Measurements from ENCODE around the gene ZNF107.

GRCh38 chr7:64632029-64632428 is 33.9 kb upstream of the ZNF107 start:
- TF ChIP-seq CTCF (conservative IDR thresholded peaks at IDR 0.05; ENCODE audit: low read length) = no peak
- no peak for TF ChIP-seq EZH2phosphoT487 (IDR thresholded peaks at IDR 0.05; ENCODE audit: borderline replicate concordance)

Data from Loucy (cell line).